Epithelial cell of proximal tubule (primary cell): ENCODE measurements around the gene MET. TPM values are rescaled to one million over a fixed set of nuclear protein-coding genes. Genes with fewer than 3 reads are reported as not detected.

Experiments
- DNase-seq: peaks from one replicate; pipeline ENCODE4 v3.0.0-alpha.2; 2011; ENCODE audit warnings: low read depth
- H3K4me3 ChIP-seq: 2 replicates; pipeline ENCODE4 v1.5.1; 2011; ENCODE audit warnings: low read depth, mild to moderate bottlenecking, low read length
- total RNA-seq: library from RNA; depleted of rRNA; stranded (reverse); fragments of >200 nt; gene quantifications from 2 replicates; pipeline ENCODE4 v1.2.3, GENCODE V29; 2015
- TF ChIP-seq, protein P1 (sequence below): conservative IDR thresholded peaks from 2 replicates; pipeline ENCODE4 v1.5.1; 2012; ENCODE audit warnings: low read depth, mild to moderate bottlenecking, low read length

MET gene
- total RNA-seq, 1 donor from 2014 or later = 155 TPM

DNA sequence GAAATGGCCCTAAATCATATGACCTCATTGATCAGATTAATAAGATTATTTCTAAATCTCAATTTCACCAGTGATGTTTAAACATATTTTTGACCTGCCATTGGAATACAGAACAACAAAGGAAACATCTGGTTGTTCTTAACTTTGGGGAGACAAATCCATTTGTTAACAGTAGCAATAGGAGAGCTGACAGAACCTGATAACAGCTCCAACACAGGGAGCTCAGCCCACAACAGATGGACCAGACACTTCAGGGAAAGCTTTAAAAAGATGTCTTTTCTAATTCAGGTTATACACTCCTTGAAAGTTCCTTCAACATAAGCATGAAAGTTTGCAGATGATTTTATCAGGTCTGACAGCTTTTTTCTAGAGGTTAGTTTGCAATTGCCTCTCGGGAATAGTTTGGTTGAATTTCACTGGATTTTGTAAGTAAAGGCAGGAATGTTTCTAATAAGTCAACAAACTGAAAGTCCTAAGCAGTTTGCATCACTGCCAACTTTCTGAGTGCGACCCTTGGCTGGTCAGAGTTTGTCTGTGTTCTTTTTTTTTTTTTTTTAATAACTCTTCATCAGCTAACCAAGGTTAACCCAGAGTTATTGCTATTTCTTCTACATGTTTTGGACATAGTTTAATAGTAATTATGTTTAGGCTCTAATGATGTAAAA lies 6.5 kb upstream of the MET start:
- DNase-seq = no peak
- TF ChIP-seq, protein P1, sequence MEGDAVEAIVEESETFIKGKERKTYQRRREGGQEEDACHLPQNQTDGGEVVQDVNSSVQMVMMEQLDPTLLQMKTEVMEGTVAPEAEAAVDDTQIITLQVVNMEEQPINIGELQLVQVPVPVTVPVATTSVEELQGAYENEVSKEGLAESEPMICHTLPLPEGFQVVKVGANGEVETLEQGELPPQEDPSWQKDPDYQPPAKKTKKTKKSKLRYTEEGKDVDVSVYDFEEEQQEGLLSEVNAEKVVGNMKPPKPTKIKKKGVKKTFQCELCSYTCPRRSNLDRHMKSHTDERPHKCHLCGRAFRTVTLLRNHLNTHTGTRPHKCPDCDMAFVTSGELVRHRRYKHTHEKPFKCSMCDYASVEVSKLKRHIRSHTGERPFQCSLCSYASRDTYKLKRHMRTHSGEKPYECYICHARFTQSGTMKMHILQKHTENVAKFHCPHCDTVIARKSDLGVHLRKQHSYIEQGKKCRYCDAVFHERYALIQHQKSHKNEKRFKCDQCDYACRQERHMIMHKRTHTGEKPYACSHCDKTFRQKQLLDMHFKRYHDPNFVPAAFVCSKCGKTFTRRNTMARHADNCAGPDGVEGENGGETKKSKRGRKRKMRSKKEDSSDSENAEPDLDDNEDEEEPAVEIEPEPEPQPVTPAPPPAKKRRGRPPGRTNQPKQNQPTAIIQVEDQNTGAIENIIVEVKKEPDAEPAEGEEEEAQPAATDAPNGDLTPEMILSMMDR = no peak
- H3K4me3 ChIP-seq = no peak overlapping the region

DNA sequence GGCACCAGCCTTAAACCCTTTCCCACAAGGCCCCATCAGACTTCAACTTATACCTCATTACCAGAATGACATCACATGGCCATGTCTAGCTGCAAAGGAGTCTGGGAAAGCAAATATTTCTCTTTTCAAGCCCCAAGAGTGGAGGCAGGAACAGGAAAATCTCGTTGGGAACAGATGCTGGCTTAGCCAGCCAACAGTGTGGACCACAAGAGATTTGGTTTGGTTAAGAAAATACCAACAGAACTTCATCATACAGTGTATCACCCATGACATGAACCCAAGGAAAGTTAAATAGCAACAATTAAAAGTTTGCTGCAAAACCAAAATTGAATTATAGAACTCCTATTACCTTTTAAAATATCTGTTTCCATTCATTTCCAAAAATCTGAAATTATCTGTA lies 2.2 kb upstream of the MET start:
- no peak overlapping the region for H3K4me3 ChIP-seq
- no peak for DNase-seq
- TF ChIP-seq, protein P1 = no peak

DNA sequence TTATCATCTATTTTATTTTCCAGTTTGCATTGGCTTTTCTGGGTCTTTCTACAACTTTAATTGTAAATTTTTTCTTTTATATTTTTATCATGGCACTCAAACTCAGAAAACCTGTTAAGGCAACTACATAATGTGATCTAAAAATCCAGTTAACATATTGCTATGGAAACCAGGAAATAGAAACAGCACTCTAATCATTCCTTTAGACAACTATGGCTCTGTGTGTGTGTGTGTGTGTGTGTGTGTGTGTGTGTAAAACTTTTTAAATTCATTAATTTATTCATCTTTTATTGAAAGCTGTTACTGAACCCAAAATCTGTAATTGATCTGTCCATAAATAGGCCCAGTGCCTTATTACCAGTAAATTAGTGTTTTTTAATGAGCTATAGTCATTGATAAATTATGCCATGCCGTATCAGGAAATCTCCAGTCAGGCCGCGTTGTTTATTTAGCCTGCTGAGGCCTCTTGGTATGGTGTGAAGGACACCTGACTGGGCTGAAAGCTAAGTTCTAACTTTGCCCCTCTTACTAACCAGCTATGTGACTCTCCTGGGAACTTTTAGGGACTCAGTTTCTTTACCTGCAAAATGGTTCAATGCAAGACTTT lies 1.5 kb upstream of the MET start:
- no peak overlapping the region for H3K4me3 ChIP-seq
- no peak for DNase-seq
- TF ChIP-seq, protein P1 = no peak

DNA sequence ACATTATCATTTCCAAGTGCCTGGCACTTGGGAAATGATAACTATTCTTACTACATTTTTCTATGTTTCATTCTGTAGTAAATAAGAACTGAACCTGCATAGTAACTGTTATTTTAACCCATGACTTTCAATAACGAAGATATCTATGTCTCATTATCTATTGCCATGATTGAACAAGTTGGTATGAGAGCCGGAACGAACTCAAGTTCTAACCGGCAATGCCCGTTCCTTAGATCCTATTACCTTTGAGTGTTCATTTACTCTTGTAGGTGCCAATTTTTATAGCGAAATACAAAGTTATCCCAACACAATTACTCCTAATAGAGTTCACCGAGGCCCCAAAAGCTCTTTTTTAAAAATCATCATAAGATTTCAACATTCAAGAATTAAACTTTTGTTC lies 885 bp upstream of the MET start:
- TF ChIP-seq, protein P1 = no peak
- peak overlapping the region; percentile 61 for H3K4me3 ChIP-seq

DNA sequence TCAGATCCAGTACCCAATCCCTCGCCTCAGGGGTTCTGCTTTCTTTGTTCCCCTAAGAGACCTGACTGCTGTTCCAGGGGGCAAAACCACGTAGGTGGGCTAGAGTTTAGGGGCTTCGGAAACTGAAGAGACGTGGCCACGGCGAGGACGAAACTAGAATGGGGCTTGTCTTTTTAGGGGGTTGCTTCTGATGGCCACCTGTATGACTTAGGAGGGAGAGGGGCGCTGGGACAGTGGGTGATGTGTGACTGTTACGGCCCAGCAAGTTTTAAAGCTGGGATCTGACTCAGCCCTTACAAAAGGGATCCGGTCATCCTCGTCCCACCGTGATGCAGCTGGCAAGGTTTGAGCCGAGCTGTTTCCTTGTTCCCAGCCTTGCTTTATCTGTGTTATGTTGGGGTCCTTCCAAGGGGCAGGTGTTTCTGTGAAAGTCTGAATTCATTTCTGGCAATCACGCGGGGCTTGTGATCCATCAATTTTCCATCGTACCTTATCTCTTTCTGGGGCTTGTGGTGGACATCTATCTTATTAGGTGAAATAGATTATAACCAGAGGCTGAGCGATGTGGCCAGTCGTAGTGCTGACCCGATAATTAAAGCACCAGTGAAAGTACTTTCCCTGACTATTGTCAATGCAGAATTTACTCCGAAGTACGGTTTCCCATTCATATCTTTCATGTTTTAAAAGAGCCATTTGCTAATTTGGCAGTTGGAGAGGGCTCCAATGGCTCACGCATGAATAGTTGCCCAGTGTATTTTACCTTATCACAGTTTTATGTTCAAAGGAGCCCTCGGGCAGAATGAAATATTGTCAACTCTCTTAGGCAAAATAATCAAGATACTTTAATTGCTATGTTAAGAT lies 830 bp downstream of the MET start:
- DNase-seq = no peak
- TF ChIP-seq, protein P1 = no peak
- H3K4me3 ChIP-seq = peak overlapping the region; percentile 78

More for the DNA sequence above, 885 bp upstream of the MET start:
- no peak for DNase-seq

DNA sequence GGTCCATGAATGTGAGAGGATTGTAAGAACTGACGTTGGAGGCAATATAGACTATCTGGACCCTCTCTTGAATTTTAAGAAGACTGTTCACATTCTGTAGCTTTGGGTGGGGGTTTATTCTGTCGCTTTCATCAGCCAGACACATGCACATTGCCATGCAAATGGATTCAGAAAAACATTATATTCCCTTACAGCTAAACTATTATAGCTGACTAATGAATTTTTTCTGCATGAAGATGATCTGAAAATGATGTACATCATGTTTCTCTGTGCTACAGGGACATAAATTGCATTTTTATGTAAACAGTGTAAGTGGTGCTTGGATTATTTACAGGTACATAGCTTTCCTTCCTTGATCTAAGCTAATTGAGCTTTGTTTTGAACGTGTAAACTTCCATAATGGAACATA lies 1.5 kb downstream of the MET start:
- peak overlapping the region; percentile 78 for H3K4me3 ChIP-seq
- DNase-seq = no peak
- TF ChIP-seq, protein P1 = no peak
